ENCODE data around the gene EBF3. TPM values are rescaled to one million over a fixed set of nuclear protein-coding genes. Genes with fewer than 3 reads are reported as not detected.

EBF3 gene
- total RNA-seq, 1 experiment from 2014 or later: 0.12 TPM

DNA sequence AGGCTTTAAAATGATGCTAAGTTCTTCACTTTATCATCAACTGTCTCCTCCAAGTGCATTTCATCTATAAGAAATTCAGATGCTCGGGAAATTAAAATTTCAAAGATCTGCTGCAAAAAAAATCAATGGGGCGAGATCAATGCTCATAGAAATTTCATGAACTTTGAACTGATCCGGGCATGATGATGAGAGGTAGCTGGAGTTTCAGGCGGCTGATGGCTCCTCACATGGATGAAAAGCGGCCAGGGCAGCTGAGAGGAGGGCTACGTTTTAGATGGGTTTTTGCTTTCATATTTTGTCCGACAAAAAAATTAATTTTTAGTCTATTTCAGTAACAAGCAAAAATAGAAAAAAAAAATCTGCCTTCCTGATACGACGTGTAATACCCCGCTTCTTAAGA, 109.9 kb downstream of the EBF3 start:
- Histone ChIP-seq H2AFZ (ENCODE audit: low read depth, low read length, poor library complexity, severe bottlenecking) (no peak overlapping the region), H3K79me2 (ENCODE audit: insufficient read depth, low read length) (no peaks in the 10 kb centered on the region), H3K36me3 (ENCODE audit: control insufficient read depth in 1 of 2, insufficient read depth in 2 of 2, low read length in 2 of 2) (no peaks in the 10 kb centered on the region), H3K4me2 (ENCODE audit: low read length) (no peak overlapping the region), H3K4me1 (ENCODE audit: control insufficient read depth in 1 of 2, insufficient read depth in 2 of 2, low read length in 2 of 2) (no peaks in the 10 kb centered on the region), H3K27ac (ENCODE audit: low read depth, low read length) (no peak overlapping the region), H4K20me1 (ENCODE audit: insufficient read depth) (no peaks in the 10 kb centered on the region), H3K9me2 (ENCODE audit: insufficient read depth) (no peaks in the 10 kb centered on the region), H3K4me3 (replicated peaks in 1 of 2; ENCODE audit: low read depth in 1 of 2, low read length in 2 of 2) (no peak overlapping the region), H3K9ac (ENCODE audit: low read length) (no peak overlapping the region), H3K9me3 (ENCODE audit: control insufficient read depth in 1 of 2, insufficient read depth in 1 of 2, low read depth in 1 of 2, low read length in 2 of 2) (no peaks in the 10 kb centered on the region), H3K27me3 (ENCODE audit: insufficient read depth, low read length) (no peaks in the 10 kb centered on the region)
- DNase-seq (ENCODE audit: low read depth, low spot score) (no peak), ATAC-seq (no peak)
- RAD21 ChIA-PET (ENCODE audit: low non-redundant PET in 1 of 2, low total read pairs in 2 of 2, uncharacterized antibody in 2 of 2, unreplicated experiment in 2 of 2): no interaction called here
- CTCF ChIA-PET: interaction anchor here (0.8 kb wide), 1 partner anchor 22 kb away, joined by 4 read pairs; no protein-coding TSS in a partner anchor
- intact Hi-C loops (cut with micrococcal nuclease): no loop called here
- BruUV-seq (replicated peaks): no TSS peak
- TF ChIP-seq CEBPB (IDR thresholded peaks at IDR 0.05; ENCODE audit: low read depth) (no peak), JUND (IDR thresholded peaks at IDR 0.05) (no peak), EGR1 (IDR thresholded peaks at IDR 0.05; ENCODE audit: low read depth) (no peak), SRF (IDR thresholded peaks at IDR 0.05; ENCODE audit: low read depth) (no peak), SP1 (IDR thresholded peaks at IDR 0.05; ENCODE audit: low read depth) (no peak), ZFX (IDR thresholded peaks at IDR 0.05) (no peak), POLR2A (IDR thresholded peaks at IDR 0.05; ENCODE audit: borderline replicate concordance, extremely low read depth, insufficient read depth, insufficient read length) (no peak), CTCF (IDR thresholded peaks at IDR 0.05 in 2 of 3, conservative IDR thresholded peaks at IDR 0.05 in 1 of 3; ENCODE audit: borderline replicate concordance in 1 of 3, insufficient read depth in 1 of 3, low read depth in 2 of 3, low read length in 2 of 3) (no peak), CBX3 (IDR thresholded peaks at IDR 0.05; ENCODE audit: low read depth) (no peak), RAD21 (IDR thresholded peaks at IDR 0.05; ENCODE audit: low read depth) (no peak), MAX (IDR thresholded peaks at IDR 0.05) (no peak)
- POLR2A ChIA-PET: no interaction called here

- TF ChIP-seq TCF7L2 (IDR thresholded peaks at IDR 0.05; ENCODE audit: borderline replicate concordance, extremely low read depth, insufficient read depth, insufficient read length) (no peak), RAD21 (IDR thresholded peaks at IDR 0.05; ENCODE audit: low read depth) (0 out of 2 replicates have a peak, but pooled peaks have one; percentile 34), CTCF (IDR thresholded peaks at IDR 0.05 in 2 of 3, conservative IDR thresholded peaks at IDR 0.05 in 1 of 3; ENCODE audit: borderline replicate concordance in 1 of 3, insufficient read depth in 1 of 3, low read depth in 2 of 3, low read length in 2 of 3) (peak in 2 of 3 experiments; percentile 19 to 27; a peak in 3 of 6 replicates)
- ATAC-seq (peak; percentile 62; the same call in 1 of the 2 replicates), DNase-seq (ENCODE audit: low read depth, low spot score) (no peak)
- Histone ChIP-seq H3K4me1 (ENCODE audit: control insufficient read depth in 1 of 2, insufficient read depth in 2 of 2, low read length in 2 of 2) (no peaks in the 10 kb centered on the region), H2AFZ (ENCODE audit: low read depth, low read length, poor library complexity, severe bottlenecking) (no peak overlapping the region), H3K27me3 (ENCODE audit: insufficient read depth, low read length) (no peaks in the 10 kb centered on the region), H3K9me2 (ENCODE audit: insufficient read depth) (no peaks in the 10 kb centered on the region), H3K9ac (ENCODE audit: low read length) (no peak overlapping the region), H3K79me2 (ENCODE audit: insufficient read depth, low read length) (no peaks in the 10 kb centered on the region), H3K9me3 (ENCODE audit: control insufficient read depth in 1 of 2, insufficient read depth in 1 of 2, low read depth in 1 of 2, low read length in 2 of 2) (no peaks in the 10 kb centered on the region), H3K27ac (ENCODE audit: low read depth, low read length) (no peak overlapping the region), H3K4me3 (replicated peaks in 1 of 2; ENCODE audit: low read depth in 1 of 2, low read length in 2 of 2) (no peak overlapping the region), H3K36me3 (ENCODE audit: control insufficient read depth in 1 of 2, insufficient read depth in 2 of 2, low read length in 2 of 2) (no peaks in the 10 kb centered on the region), H4K20me1 (ENCODE audit: insufficient read depth) (no peaks in the 10 kb centered on the region), H3K4me2 (ENCODE audit: low read length) (no peak overlapping the region)
- CTCF ChIA-PET: interaction anchor here (0.8 kb wide), 1 partner anchor 23 kb away, joined by 4 read pairs; no protein-coding TSS in a partner anchor
- POLR2A ChIA-PET: no interaction called here
- intact Hi-C loops (cut with micrococcal nuclease): no loop called here
- no TSS peak for BruUV-seq (replicated peaks)
- RAD21 ChIA-PET (ENCODE audit: low non-redundant PET in 1 of 2, low total read pairs in 2 of 2, uncharacterized antibody in 2 of 2, unreplicated experiment in 2 of 2): no interaction called here
Observed at GRCh38 chr10:129853562-129853903, 110.5 kb downstream of the EBF3 start.

All from HCT116 (cell line).